BE2C (cell line): ENCODE measurements around the gene COX4I2.
"Not testable (repeated sequence)": the region's sequence is repeated elsewhere in the genome, so short reads cannot be mapped to it uniquely, and the experiment has no call there.

Experiments
- DNase-seq: peaks from one replicate; pipeline ENCODE4 v3.0.0-alpha.2; 2020
- H3K27me3 ChIP-seq: fragments of 250-450 bp; sonication (Bioruptor Pico); 2 replicates; pipeline ENCODE4 v1.5.1; 2020; ENCODE audit warnings: mild to moderate bottlenecking
- H3K36me3 ChIP-seq: fragments of 250-450 bp; sonication (Bioruptor Pico); 2 replicates; pipeline ENCODE4 v1.5.1; 2020; ENCODE audit warnings: mild to moderate bottlenecking
- H3K4me1 ChIP-seq: fragments of 250-450 bp; sonication (Bioruptor Pico); 2 replicates; pipeline ENCODE4 v1.5.1; 2020
- H3K4me3 ChIP-seq: 2 replicates; pipeline ENCODE4 v1.5.1; 2011; ENCODE audit warnings: low read depth, low read length
- H3K9me3 ChIP-seq: fragments of 250-450 bp; sonication (Bioruptor Pico); 2 replicates; pipeline ENCODE4 v1.5.1; 2020
- CTCF ChIP-seq: IDR thresholded peaks from 2 replicates; pipeline ENCODE4 v1.5.1; 2012; ENCODE audit warnings: mild to moderate bottlenecking, low read depth, low read length

Gene COX4I2

GRCh38 chr20:31606804-31607639 lies 30.7 kb upstream of the COX4I2 start:
- Histone ChIP-seq H3K4me1 (peaks cover 23% of the 10 kb centered on the region), H3K36me3 (peaks cover 17% of the 10 kb centered on the region), H3K4me3 (peak overlapping the region; percentile 99), H3K27me3 (no peaks in the 10 kb centered on the region), H3K9me3 (no peaks in the 10 kb centered on the region)
- peak; percentile 77 for DNase-seq
- TF ChIP-seq CTCF, result no peak

GRCh38 chr20:31607640-31608250 lies 30.0 kb upstream of the COX4I2 start:
- no peak for TF ChIP-seq CTCF
- H3K36me3 ChIP-seq, result peaks cover 17% of the 10 kb centered on the region
- H3K27me3 ChIP-seq, result no peaks in the 10 kb centered on the region
- DNase-seq, result no peak
- H3K9me3 ChIP-seq, result no peaks in the 10 kb centered on the region
- peak overlapping the region; percentile 99 for H3K4me3 ChIP-seq
- peaks cover 24% of the 10 kb centered on the region for H3K4me1 ChIP-seq

GRCh38 chr20:31608251-31608945 lies 29.3 kb upstream of the COX4I2 start:
- Histone ChIP-seq H3K36me3 (peaks cover 17% of the 10 kb centered on the region), H3K9me3 (no peaks in the 10 kb centered on the region), H3K27me3 (no peaks in the 10 kb centered on the region), H3K4me1 (peaks cover 19% of the 10 kb centered on the region), H3K4me3 (peak overlapping the region; percentile 99)
- no peak for TF ChIP-seq CTCF
- DNase-seq, result peak; percentile 80

GRCh38 chr20:31612271-31612640 lies 25.5 kb upstream of the COX4I2 start:
- H3K27me3 ChIP-seq, H3K4me3 ChIP-seq, H3K9me3 ChIP-seq, H3K36me3 ChIP-seq, DNase-seq: not testable (repeated sequence)
- H3K4me1 ChIP-seq, result peaks cover 19% of the 10 kb centered on the region

GRCh38 chr20:31615416-31615815 lies 22.3 kb upstream of the COX4I2 start:
- no peak for DNase-seq
- Histone ChIP-seq H3K36me3 (no peaks in the 10 kb centered on the region), H3K9me3 (no peaks in the 10 kb centered on the region), H3K4me1 (peaks cover 4% of the 10 kb centered on the region), H3K4me3 (no peak overlapping the region), H3K27me3 (no peaks in the 10 kb centered on the region)
- no peak for TF ChIP-seq CTCF

- DNase-seq, result no peak
- TF ChIP-seq CTCF, result no peak
- Histone ChIP-seq H3K9me3 (no peaks in the 10 kb centered on the region), H3K4me3 (no peak overlapping the region), H3K27me3 (no peaks in the 10 kb centered on the region), H3K36me3 (no peaks in the 10 kb centered on the region), H3K4me1 (peaks cover 1% of the 10 kb centered on the region)
These were observed 20.1 kb upstream of the COX4I2 start for GRCh38 chr20:31617432-31618104.
